ENCODE data around the gene METTL16.
"Not testable (repeated sequence)": the region's sequence is repeated elsewhere in the genome, so short reads cannot be mapped to it uniquely, and the experiment has no call there.

METTL16 gene, protein sequence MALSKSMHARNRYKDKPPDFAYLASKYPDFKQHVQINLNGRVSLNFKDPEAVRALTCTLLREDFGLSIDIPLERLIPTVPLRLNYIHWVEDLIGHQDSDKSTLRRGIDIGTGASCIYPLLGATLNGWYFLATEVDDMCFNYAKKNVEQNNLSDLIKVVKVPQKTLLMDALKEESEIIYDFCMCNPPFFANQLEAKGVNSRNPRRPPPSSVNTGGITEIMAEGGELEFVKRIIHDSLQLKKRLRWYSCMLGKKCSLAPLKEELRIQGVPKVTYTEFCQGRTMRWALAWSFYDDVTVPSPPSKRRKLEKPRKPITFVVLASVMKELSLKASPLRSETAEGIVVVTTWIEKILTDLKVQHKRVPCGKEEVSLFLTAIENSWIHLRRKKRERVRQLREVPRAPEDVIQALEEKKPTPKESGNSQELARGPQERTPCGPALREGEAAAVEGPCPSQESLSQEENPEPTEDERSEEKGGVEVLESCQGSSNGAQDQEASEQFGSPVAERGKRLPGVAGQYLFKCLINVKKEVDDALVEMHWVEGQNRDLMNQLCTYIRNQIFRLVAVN

DNA sequence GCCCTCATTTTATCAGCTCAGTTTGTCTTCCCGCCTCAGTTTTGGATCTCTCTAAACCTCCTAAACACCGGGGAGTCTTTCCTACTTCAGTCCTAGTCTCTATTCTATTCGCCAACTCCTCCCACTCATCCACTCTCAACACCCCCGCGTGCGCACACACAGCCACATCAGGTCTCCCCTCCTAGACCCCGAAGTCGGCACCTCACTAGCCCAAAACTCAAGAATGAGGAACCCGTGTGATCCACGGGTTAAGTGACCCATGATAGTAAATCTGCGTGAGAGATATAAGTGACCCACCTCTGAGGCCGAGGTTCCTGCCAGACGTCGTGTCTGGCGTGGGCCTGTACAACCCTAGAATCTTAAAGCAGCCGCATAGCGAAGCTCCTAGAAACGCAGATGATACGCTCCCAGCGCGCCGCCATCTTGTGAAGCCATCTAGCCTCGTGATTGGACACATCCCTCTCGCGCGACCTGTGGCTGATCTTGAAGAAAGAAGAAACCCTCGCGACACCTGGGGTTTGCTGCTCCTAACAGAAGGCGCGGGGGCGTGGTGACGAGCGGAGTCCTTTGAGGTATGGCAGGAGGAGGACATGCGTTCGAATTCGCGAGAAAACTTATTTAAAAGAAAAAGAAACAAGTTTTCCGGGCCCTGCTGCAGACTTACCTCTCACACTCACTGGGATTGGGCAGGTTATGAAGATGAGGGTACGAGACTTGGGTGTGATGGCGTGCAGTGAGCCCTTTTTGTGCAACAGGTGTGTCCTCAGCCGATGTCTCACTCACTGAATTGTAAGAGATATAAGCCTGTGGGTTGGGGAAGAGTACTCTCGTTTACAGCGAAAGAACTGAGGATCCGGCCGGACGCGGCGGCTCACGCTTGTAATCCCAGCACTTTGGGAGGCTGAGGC, at the start of gene METTL16:
METTL16 (minus strand) TSS at position 427 of the 908 bp plus-strand sequence. CDS start 9,557 bp downstream, outside the sequence.
- DNase-seq = peak; percentile 100

DNA sequence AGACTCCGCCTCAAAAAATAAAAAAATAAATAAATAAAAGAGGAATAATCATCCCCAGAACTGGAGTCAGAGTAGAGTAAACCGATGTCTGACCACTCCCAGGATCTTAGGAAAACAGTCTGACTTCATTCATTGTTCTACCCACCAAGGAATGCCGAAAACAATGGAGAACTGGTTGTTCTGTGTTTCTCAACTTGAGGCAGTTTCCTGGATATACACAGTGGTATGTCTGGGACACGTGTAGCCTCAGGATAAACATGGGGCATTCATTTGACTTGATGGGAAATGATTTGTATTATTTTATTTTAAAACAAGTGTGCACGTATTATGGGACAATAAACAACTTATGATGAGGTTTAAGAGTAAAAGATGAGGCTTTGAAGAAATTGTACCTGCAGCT, 49.0 kb upstream of the METTL16 start:
- no peak for DNase-seq

DNA sequence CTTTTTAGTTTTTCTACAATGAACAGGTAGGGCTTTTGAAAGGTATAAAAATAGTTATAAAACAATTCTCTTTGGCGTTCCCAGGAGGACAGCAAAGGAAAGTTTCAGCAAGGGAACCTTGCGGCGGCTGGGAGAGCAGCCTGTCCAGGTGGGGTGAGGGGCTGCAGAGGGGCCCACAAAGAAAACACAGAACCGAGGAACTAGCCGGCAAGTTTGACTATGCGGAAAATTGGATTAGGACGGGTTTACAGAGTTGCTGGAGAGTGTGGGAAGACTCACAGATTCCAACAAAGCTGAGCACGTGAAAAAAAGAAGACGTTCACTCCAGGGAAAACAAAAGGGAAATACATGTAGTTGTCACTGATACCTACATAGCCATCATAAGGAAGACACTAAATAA, 40.2 kb upstream of the METTL16 start:
- DNase-seq = no peak

DNA sequence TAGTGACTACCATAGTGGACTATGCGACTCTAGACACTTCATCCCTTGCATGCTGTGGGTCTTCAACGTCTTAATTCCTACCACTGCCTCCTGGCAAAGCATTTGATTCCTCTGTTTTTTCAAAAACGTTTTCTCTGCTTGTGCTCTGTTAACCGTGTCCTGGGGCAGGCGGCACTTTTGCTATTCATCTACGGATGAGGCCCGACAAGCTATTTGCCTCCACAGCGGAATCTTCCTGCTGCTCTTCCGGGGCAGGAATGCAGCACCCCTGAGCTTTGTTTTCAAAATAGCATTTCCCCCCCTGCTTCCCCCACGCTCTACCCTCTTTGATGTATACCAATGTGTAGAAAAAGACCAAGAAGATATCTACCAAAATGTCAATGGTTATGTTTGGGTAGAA, 39.8 kb upstream of the METTL16 start:
- no peak for DNase-seq

DNA sequence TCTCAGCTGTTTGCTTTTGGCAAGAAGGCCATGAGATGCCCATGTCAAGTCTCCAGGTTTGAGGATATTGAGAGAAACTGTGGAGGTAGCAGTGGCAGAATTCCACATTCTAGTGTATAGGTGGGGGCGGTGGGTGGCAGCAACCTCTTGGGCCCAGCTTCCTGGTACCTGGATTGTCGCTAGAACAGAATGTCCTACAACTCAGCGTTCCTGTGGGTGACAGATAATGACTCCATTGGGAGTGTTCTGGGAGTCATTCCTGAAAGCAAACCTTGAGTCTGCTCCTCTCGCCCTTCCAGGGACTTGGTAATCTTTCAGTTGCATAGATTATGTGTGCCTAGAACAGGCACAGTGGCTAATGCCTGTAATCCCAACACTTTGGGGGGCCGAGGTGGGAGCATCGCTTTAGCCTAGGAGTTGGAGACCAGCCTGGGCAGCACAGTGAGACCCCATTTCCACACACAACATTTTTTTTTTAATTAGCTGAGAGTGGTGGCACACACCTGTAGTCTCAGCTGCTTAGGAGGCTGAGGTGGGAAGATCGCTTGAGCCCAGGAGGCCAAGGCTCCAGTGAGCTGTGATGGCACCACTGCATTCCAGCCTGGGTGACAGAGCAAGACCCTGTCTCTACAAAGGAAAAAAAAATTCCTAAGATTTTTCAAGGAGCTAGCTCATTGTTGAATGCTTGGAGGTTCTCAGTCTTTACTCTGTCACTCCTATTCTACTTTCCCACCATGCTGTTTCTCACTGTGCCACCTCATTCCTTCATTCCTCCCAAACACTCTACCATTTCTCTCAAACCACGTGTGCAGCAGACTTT, 37.9 kb upstream of the METTL16 start:
- DNase-seq = no peak

DNA sequence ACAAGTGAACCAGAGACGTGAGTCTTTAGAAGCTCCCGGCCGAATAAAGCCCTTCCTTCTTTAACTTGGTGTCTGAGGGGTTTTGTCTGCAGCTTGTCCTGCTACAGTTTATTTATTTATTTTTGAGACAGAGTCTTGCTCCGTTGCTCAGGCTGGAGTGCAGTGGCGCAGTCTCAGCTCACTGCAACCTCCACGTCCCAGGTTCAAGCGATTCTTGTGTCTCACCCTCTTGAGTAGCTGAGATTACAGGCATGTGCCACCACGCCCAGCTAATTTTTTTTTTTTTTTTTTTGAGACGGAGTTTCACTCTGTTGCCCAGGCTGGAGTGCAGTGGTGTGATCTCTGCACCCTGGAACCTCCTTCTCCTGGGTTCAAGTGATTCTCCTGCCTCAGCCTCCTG, 36.3 kb upstream of the METTL16 start:
- DNase-seq = not testable (repeated sequence)

DNA sequence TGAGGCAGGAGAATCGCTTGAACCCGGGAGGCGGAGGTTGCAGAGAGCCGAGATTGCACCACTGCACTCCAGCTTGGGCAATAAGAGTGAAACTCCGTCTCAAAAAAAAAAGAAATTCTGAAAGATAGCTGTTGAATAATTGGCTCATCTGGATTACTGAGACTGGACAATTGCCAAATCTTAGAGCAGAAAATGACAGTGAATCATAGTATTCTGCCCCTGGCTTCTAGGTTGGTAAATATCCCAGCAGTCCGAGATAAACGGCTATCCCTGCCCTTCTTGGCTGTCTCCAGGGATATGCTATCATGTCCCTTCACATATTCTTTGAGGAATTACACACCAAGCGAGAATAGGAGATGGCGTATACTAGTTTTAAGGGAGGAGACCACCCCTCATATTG, 35.5 kb upstream of the METTL16 start:
- DNase-seq = no peak

DNA sequence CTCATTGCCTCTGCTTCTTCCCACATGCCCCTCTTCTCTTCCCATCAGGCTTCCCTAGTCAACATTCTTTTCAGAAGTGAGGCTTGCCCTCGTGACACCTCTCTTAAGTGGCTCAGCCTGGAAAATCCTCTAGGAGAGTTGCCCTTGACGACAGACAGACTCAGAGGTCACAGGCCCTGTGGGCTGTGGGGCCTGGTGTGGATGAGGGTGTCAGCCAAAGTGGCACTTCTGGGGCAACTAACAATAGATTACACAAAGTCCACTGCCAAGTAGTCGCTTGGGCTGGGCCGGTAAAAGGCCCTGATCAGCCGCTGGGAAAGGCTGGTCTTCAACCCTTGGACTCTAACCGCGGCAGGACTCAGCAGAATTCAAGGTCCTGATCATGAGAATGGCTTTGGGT, 33.7 kb upstream of the METTL16 start:
- DNase-seq = no peak

DNA sequence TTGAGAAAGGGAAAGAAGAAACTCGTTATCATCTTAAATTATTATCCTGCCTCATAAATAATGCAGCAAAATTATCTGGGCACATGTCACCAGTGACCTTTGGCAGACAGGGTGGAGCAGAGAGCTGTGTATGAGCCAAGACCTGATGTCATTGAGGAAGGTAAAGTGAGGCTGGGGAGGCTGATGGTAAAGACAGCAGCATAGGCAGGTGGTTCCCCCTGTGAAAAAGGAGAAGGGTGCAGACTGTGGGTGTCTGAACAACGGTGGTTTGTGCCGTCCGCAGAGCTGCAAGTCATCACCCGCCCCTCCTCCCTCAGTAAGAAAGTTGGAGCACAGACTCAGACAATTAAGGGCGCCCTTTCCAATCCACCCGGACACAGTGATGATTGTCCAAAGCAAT, 30.8 kb upstream of the METTL16 start:
- DNase-seq = peak; percentile 3

DNA sequence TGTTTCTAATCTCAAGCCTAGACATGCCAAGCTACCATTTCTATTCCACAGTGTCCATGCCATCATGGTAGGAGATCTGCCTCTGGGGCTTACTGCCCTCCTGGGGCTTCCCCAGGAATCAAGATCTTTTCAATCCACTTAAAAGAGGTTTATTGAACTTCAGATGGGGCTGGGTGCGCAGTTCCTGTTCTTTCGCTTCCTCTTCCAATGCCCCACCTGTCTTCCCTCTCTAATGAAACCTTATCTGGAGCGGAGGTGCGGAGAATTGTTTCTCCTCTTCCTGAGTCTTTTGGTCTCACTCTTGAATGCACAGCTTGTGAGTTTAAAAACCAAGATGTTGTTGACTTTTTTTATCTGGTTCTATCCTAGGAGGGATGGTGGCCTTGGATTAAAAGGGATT, 30.4 kb upstream of the METTL16 start:
- DNase-seq = no peak

DNA sequence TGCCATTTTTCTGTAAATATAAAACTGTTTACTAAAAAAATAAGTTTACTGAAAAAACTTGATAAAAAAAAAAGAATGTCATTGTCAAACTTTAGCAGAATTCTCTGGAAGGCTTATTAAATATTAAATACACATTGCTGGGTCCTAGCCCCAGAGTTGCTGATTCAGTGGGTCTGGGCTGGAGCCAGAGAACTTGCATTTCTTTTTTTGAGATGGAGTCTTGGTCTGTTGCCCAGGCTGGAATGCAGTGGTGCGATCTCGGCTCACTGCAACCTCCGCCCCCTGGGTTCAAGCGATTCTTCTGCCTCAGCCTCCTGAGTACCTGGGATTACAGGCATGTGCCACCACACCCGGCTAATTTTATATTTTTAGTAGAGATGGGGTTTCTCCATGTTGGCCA, 25.9 kb upstream of the METTL16 start:
- not testable (repeated sequence) for DNase-seq

DNA sequence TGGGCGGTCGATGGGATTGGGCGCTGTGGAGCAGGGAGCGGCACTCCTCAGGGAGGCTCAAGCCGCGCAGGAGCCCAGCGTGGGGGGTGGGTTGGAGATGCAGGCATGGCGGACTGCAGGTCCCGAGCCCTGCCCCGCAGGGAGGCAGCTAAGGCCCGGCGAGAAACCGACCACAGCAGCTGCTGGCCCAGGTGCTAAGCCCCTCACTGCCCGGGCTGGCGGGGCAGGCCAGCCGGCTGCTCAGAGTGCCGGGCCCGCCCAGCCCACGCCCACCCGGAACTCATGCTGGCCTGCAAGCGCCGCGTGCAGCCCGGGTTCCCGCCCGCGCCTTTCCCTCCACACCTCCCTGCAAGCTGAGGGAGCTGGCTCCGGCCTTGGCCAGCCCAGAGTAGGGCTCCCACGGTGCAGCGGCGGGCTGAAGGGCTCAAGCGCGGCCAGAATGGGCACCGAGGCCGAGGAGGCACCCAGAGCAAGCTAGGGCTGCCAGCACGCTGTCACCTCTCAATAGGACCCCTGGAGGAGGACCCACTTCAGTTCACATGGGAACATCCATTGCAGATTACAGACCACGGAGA, 20.5 kb upstream of the METTL16 start:
- DNase-seq = no peak

DNA sequence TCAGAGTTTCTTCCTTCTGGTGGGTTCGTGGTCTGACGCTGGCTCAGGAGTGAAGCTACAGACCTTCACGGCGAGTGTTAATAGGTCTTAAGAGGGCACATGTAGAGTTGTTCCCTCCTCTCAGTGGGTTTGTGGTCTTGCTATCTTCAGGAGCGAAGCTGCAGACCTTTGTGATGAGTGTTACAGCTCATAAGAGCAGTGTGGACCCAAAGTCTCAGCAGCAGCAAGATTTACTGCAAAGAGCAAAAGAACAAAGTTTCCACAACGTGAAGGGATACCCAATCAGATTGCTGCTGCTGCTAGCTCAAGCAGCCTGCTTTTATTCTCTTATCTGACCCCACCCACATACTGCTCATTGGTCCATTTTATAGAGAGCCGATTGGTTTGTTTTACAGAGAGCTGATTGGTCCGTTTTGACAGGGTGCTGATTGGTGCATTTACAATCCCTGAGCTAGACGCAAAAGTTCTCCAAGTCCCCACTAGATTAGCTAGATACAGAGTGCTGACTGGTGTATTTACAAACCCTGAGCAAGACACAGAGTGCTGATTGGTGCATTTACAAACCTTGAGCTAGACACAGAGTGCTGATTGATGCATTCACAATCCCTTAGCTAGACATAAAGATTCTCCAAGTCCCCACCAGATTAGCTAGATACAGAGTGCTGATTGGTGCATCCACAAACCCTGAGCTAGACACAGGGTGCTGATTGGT, 19.7 kb upstream of the METTL16 start:
- peak; percentile 8 for DNase-seq

DNA sequence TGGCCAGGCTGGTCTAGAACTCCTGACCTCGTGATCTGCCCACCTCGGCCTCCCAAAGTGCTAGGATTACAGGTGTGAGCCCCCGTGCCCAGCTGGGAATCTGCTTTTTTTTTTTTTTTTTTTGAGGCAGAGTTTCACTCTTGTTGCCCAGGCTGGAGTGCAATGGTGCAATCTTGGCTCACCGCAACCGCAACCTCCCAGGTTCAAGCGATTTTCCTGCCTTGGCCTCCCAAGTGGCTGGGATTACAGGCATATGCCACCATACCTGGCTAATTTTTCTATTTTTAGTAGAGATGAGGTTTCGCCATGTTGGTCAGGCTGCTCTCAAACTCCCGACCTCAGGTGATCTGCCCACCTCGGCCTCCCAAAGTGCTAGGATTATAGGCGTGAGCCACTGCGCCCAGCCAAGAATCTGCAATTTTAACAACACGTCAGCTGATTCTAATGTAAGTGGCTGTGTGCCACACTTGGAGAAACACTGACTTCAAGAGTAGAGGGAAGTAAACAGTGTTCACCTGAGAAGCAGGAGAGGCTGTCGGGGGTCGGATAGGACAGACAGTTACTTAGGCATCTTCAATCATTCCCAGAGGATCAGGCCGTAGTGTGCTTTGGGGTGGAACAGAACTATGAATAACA, 10.2 kb upstream of the METTL16 start:
- not testable (repeated sequence) for DNase-seq

DNA sequence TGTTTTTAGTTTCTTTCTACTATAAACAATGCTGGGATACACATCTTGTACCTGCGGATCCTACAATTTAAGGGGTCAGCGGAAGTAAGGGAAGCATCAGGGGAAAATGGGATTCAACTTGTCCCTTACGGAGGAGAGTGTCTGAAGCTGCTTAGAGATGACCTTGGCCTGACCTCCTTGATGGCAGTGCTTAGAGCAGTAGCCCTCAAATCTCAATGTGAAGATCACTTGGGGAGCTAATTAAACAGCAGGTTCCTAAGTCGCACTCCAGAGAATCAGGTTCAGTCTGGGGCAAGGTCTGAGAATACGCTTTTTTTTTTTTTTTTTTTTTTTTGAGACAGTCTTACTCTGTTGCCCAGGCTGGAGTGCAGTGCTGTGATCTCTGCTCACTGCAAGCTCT, 9.6 kb upstream of the METTL16 start:
- no peak for DNase-seq

DNA sequence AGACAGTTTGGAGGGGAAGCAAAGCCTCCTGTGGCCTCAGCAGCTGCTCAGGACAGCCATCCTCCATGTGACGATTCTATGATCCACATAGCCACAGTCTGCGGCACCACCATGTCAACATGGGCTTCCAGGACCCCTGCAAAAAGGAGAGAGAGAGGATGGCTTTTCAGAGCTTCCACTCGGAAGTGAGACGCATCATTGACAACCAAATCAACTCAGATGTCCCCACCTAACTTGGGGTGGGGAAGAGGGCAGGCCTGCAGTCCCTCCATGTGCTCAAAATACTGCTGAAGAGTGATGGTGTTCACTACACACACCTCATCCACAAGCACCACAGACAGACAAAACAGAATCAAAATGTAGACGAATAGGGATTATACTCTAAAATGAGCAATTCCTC, 5.9 kb upstream of the METTL16 start:
- no peak for DNase-seq

DNA sequence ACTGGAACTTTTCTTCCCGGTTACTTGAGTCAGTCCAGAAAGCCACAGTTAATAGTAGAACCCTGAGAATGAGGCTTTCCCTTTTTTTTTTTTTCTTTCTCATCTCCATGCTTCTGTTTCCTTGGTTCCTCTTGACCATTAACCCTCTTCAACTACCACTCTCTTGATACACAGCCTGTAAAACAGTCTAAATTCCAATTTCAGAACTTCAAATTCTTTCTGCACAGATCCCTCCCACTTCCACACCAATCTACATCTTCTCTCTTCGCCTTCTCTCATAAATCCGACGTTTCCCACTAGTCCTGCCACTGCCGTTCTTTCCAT, 588 bp downstream of the METTL16 start:
- DNase-seq = no peak

DNA sequence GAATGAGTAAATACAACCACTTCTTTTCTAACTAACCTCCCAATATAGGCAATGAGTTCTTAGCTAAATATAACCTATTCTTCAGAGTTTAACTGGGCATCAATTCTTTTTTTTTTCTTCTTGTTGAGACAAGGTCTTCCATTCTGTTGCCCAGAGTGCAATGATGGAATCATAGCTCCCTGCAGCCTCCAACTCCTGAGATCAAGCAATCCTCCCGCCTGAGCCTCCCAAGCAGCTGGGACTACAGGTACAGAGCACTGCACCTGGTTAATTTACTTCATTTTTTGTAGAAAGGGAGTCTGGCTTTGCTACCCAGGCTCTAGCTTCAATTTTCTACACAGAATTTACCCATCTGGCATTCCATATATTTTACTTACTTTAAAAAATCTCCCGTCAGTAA, 1.1 kb downstream of the METTL16 start:
- DNase-seq = no peak

DNA sequence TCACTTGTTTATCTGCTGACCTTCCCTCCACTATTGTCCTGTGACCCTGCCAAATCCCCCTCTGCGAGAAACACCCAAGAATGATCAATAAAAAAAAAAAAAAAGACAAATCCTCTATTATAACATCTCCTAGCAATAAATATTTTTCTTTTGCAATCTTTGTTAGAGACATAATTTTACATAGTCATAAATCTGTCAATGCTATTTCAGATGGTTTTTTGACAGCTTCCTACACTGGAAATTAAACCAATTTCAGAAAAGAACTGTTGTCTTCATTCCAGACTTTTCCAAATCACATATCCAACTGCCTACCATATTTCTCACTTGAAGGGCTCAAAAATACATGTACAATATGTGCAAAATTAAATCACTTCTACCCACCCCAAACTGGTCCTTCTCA, 3.7 kb downstream of the METTL16 start:
- no peak for DNase-seq

DNA sequence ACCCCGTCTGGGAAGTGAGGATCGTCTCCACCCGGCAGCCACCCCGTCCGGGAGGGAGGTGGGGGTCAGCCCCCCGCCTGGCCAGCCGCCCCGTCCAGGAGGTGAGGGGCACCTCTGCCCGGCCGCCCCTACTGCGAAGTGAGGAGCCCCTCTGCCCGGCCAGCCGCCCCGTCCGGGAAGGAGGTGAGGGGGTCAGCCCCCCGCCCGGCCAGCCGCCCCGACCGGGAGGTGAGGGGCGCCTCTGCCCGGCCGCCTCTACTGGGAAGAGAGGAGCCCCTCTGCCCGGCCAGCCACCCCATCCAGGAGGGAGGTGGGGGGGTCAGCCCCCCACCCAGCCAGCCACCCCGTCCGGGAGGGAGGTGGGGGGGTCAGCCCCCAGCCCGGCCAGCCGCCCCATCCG, 4.7 kb downstream of the METTL16 start:
- not testable (repeated sequence) for DNase-seq

DNA sequence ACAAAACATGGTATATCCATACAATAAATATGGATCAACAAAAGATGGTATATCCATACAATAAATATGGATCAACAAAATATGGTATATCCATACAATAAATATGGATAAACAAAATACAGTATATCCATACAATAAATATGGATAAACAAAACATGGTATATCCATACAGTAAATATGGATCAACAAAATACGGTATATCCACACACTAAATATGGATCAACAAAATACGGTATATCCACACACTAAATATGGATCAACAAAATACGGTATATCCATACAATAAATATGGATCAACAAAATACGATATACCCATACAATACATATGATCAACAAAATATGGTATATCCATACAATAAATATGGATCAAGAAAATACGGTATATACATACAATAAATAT, 8.1 kb downstream of the METTL16 start:
- no peak for DNase-seq
